Progenitor cell of endocrine pancreas (in vitro differentiated cells): ENCODE results near the gene ALDH8A1. TPM values are rescaled to one million over a fixed set of nuclear protein-coding genes. Genes with fewer than 3 reads are reported as not detected.
"Not testable (repeated sequence)": the region's sequence is repeated elsewhere in the genome, so short reads cannot be mapped to it uniquely, and the experiment has no call there.

Experiments used
- DNase-seq: peaks from one replicate; pipeline ENCODE4 v3.0.0; 2021; ENCODE audit warnings: low spot score; ENCODE audit not compliant: unreplicated experiment
- H3K27ac Mint-ChIP-seq: 2 replicates; pipeline ENCODE4 v1.8.0; 2021; ENCODE audit warnings: mild to moderate bottlenecking, moderate library complexity, mixed read lengths
- H3K27me3 Mint-ChIP-seq: 2 replicates; pipeline ENCODE4 v1.8.0; 2021; ENCODE audit warnings: mixed read lengths
- H3K36me3 Mint-ChIP-seq: 2 replicates; pipeline ENCODE4 v1.8.0; 2022; ENCODE audit warnings: mixed read lengths; ENCODE audit not compliant: insufficient read depth
- H3K4me1 Mint-ChIP-seq: 2 replicates; pipeline ENCODE4 v1.8.0; 2021; ENCODE audit warnings: low read depth, mixed read lengths
- H3K4me3 Mint-ChIP-seq: 2 replicates; pipeline ENCODE4 v1.8.0; 2021; ENCODE audit warnings: low read depth, mild to moderate bottlenecking, moderate library complexity, mixed read lengths
- H3K9me3 Mint-ChIP-seq: 2 replicates; pipeline ENCODE4 v1.8.0; 2021; ENCODE audit warnings: low read depth, mixed read lengths
- CTCF ChIP-seq: fragments of 200-600 bp; sonication (generic); IDR thresholded peaks from one replicate; pipeline ENCODE4 v1.5.0; 2021; ENCODE audit warnings: antibody characterized with exemption, mild to moderate bottlenecking; ENCODE audit not compliant: unreplicated experiment
- total RNA-seq: library from RNA; stranded (reverse); gene quantifications from 2 replicates; pipeline ENCODE4 v1.2.1, GENCODE V29; 2021

ALDH8A1 gene
- total RNA-seq, 1 donor from 2014 or later, result 1.5 TPM

- Mint-ChIP-seq H3K27ac (no peak overlapping the region), H3K4me3 (no peak overlapping the region), H3K9me3 (no peaks in the 10 kb centered on the region), H3K27me3 (peaks cover 8% of the 10 kb centered on the region), H3K4me1 (no peaks in the 10 kb centered on the region), H3K36me3 (no peaks in the 10 kb centered on the region)
- no peak for DNase-seq
- no peak for TF ChIP-seq CTCF
Measured at GRCh38 chr6:134918418-134918961, 31.4 kb downstream of the ALDH8A1 start.

- Mint-ChIP-seq H3K27ac (no peak overlapping the region), H3K27me3 (peaks cover 13% of the 10 kb centered on the region), H3K36me3 (no peaks in the 10 kb centered on the region), H3K4me3 (no peak overlapping the region), H3K4me1 (no peaks in the 10 kb centered on the region), H3K9me3 (no peaks in the 10 kb centered on the region)
- no peak for TF ChIP-seq CTCF
- no peak for DNase-seq
Measured at GRCh38 chr6:134911547-134911946, 38.4 kb downstream of the ALDH8A1 start.

- no peaks in the 10 kb centered on the region for H3K36me3 Mint-ChIP-seq
- no peak for DNase-seq
- H3K9me3 Mint-ChIP-seq, result no peaks in the 10 kb centered on the region
- peaks cover 8% of the 10 kb centered on the region for H3K27me3 Mint-ChIP-seq
- no peak for TF ChIP-seq CTCF
- no peak overlapping the region for H3K27ac Mint-ChIP-seq
- no peak overlapping the region for H3K4me3 Mint-ChIP-seq
- H3K4me1 Mint-ChIP-seq, result no peaks in the 10 kb centered on the region
Measured at GRCh38 chr6:134910593-134910935, 39.3 kb downstream of the ALDH8A1 start.

- peaks cover 3% of the 10 kb centered on the region for H3K9me3 Mint-ChIP-seq
- no peaks in the 10 kb centered on the region for H3K36me3 Mint-ChIP-seq
- peaks cover 8% of the 10 kb centered on the region for H3K27me3 Mint-ChIP-seq
- no peaks in the 10 kb centered on the region for H3K4me1 Mint-ChIP-seq
- no peak for DNase-seq
- H3K27ac Mint-ChIP-seq, result no peak overlapping the region
- no peak for TF ChIP-seq CTCF
- H3K4me3 Mint-ChIP-seq, result no peak overlapping the region
Measured at GRCh38 chr6:134909701-134910592, 40.0 kb downstream of the ALDH8A1 start.

GRCh38 chr6:134908906-134909516 lies 40.9 kb downstream of the ALDH8A1 start:
- Mint-ChIP-seq H3K36me3 (no peaks in the 10 kb centered on the region), H3K4me3 (no peak overlapping the region), H3K27ac (no peak overlapping the region), H3K27me3 (peaks cover 8% of the 10 kb centered on the region), H3K4me1 (no peaks in the 10 kb centered on the region), H3K9me3 (peaks cover 3% of the 10 kb centered on the region)
- no peak for TF ChIP-seq CTCF
- no peak for DNase-seq

GRCh38 chr6:134904731-134905130 lies 45.2 kb downstream of the ALDH8A1 start:
- not testable (repeated sequence) for H3K36me3 Mint-ChIP-seq, H3K27me3 Mint-ChIP-seq, H3K4me3 Mint-ChIP-seq, H3K4me1 Mint-ChIP-seq, H3K9me3 Mint-ChIP-seq, DNase-seq, H3K27ac Mint-ChIP-seq
